Activated T-cell treated with anti-CD3 and anti-CD28 coated beads for 4 hours (primary cell): ENCODE results near the gene PLA2G12A.
"Not testable (repeated sequence)": the region's sequence is repeated elsewhere in the genome, so short reads cannot be mapped to it uniquely, and the experiment has no call there.

ENCODE experiments used
- DNase-seq: peaks from one replicate; pipeline ENCODE4 v3.0.0-alpha.2; 2020

PLA2G12A gene

GRCh38 chr4:109728385-109728784, 1.5 kb downstream of the PLA2G12A start:
- no peak for DNase-seq

- no peak for DNase-seq
These were observed 6.8 kb downstream of the PLA2G12A start for GRCh38 chr4:109723110-109723509.

GRCh38 chr4:109722357-109722756, 7.5 kb downstream of the PLA2G12A start:
- no peak for DNase-seq

- no peak for DNase-seq
These were observed 8.8 kb downstream of the PLA2G12A start for GRCh38 chr4:109721033-109721432.

- no peak for DNase-seq
These were observed 10.3 kb downstream of the PLA2G12A start for GRCh38 chr4:109719604-109720003.

- no peak for DNase-seq
These were observed 11.1 kb downstream of the PLA2G12A start for GRCh38 chr4:109718759-109719158.

- DNase-seq, result no peak
These were observed 16.4 kb downstream of the PLA2G12A start for GRCh38 chr4:109713500-109713899.

- DNase-seq, result no peak
These were observed 20.9 kb downstream of the PLA2G12A start for GRCh38 chr4:109708990-109709389.

- DNase-seq, result no peak
These were observed 21.4 kb downstream of the PLA2G12A start for GRCh38 chr4:109708435-109708834.

GRCh38 chr4:109703664-109704361, 26.1 kb downstream of the PLA2G12A start:
- no peak for DNase-seq

GRCh38 chr4:109702950-109703663, 26.8 kb downstream of the PLA2G12A start, which contains the start of gene CASP6:
Gene CASP6 (minus strand): TSS chr4:109703445. CDS start chr4:109703395, 50 bp downstream.
- peak; percentile 61 for DNase-seq

GRCh38 chr4:109701566-109702410, 28.1 kb downstream of the PLA2G12A start:
- no peak for DNase-seq

GRCh38 chr4:109699553-109700225, 30.2 kb downstream of the PLA2G12A start:
- DNase-seq, result no peak

GRCh38 chr4:109698656-109699055, 31.2 kb downstream of the PLA2G12A start:
- DNase-seq, result no peak

GRCh38 chr4:109691411-109691920, 38.4 kb downstream of the PLA2G12A start:
- DNase-seq, result no peak

GRCh38 chr4:109690690-109691410, 39.0 kb downstream of the PLA2G12A start:
- DNase-seq, result no peak

- DNase-seq, result no peak
These were observed 45.1 kb downstream of the PLA2G12A start for GRCh38 chr4:109684727-109685126.

GRCh38 chr4:109683621-109684253, 46.1 kb downstream of the PLA2G12A start:
- DNase-seq, result no peak

- no peak for DNase-seq
These were observed 47.0 kb downstream of the PLA2G12A start for GRCh38 chr4:109682875-109683274.

- not testable (repeated sequence) for DNase-seq
These were observed 50.9 kb downstream of the PLA2G12A start for GRCh38 chr4:109678925-109679324.

- DNase-seq, result not testable (repeated sequence)
These were observed 51.4 kb downstream of the PLA2G12A start for GRCh38 chr4:109678472-109678871.
